ENCODE measurements around the gene TRAPPC12.

The TRAPPC12 gene

DNA sequence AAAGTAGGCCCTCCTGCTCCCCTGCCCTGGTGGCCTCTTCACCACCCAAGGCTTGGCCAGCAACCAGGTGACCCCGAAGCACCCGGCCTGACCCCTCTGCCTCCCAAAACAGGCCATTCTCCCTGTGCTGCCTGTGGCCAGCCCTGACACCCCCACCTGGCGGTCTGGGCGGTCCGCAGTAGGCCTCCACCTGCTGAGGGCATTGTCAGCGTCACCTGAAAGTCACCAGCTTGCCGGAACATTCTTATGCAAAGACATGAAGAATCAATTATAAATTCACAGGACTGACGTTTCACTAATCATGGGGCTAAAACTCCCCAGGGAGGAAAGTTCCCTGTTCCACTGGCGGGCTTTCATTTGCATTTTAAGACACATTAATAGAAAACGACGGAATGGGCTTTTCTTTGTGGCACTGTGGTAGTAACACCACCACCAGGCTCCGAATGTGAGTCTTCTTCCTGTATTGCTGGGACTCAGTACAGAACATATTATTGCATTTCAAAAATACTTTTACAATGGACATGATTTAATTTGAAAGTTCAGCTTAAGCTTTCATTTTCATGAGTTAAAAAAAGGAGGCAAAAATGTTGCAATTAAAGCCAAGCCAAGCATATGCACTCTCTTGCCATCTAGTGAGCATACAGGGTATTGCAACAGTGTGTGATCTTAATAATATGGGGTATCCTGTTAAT is 82.5 kb downstream of the TRAPPC12 start:
- peak; percentile 66 to 77 for DNase-seq (ENCODE audit: low read depth in 2 of 2)
- TF ChIP-seq, protein P1, sequence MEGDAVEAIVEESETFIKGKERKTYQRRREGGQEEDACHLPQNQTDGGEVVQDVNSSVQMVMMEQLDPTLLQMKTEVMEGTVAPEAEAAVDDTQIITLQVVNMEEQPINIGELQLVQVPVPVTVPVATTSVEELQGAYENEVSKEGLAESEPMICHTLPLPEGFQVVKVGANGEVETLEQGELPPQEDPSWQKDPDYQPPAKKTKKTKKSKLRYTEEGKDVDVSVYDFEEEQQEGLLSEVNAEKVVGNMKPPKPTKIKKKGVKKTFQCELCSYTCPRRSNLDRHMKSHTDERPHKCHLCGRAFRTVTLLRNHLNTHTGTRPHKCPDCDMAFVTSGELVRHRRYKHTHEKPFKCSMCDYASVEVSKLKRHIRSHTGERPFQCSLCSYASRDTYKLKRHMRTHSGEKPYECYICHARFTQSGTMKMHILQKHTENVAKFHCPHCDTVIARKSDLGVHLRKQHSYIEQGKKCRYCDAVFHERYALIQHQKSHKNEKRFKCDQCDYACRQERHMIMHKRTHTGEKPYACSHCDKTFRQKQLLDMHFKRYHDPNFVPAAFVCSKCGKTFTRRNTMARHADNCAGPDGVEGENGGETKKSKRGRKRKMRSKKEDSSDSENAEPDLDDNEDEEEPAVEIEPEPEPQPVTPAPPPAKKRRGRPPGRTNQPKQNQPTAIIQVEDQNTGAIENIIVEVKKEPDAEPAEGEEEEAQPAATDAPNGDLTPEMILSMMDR (IDR thresholded peaks at IDR 0.05; ENCODE audit: low read depth, low read length) = peak; percentile 95
- H3K4me3 ChIP-seq (replicated peaks in 1 of 2; ENCODE audit: low read depth in 2 of 2, low read length in 2 of 2) = no peak overlapping the region

DNA sequence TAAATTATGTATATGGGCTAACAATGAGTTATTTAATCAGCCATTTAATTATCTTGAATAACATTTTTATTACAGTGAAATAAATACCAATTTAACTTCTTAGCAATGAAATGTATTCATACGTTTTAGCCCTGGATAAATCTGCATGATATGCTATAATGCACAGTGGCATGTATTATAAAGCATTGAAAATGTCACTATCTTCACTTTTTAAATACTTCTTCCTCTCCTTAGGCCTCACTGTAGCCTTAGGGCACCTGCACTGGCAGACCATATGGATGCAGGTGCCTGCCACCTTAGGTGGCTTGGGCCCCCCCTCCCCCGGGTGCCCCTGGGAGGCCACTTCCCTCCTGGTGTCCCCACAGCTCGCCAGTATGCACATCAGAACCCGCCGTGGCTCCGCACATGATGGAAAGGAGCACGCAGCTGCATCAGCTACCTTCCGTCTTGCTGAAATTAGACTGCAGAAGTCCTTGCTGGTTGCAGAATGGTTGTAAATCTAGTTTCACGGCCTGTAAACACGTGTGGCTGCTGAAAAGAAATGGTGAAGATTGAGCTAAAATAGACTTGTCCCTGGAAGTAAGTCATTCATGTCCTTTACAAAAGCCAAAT is 83.1 kb downstream of the TRAPPC12 start:
- DNase-seq (ENCODE audit: low read depth in 2 of 2) = no peak
- TF ChIP-seq, protein P1 (IDR thresholded peaks at IDR 0.05; ENCODE audit: low read depth, low read length) = no peak
- no peak overlapping the region for H3K4me3 ChIP-seq (replicated peaks in 1 of 2; ENCODE audit: low read depth in 2 of 2, low read length in 2 of 2)

DNA sequence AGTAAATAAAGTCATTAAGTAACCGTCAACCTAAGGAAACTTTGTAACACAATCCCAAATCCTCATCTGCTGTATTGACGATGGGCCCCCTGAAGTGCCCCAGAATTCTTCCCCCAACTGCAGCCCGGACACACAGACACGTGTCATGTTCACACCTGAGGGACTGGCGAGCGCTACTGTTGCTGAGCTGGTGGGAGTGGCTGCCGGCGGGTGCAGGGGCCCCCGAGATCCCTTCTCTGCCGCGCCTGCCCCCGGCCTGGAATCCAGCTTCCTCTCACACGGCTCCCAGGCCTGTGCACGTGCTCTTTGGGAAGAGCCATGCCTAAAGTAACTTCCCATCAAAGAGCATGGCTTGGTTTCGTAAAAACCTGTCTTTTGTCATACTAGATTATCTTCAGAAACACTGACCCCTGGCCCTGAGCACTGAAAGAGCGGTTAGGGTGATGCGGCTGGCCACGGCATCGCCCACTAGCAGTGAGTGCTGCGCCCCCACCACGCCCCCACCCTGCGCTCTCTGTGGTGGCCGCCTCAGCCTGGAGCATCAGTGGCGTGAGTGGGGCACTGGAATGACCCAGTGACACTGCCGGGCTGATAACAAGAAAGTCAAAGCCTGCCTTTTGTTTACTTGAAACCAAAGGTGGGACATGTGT is 83.8 kb downstream of the TRAPPC12 start:
- no peak for DNase-seq (ENCODE audit: low read depth in 2 of 2)
- TF ChIP-seq, protein P1 (IDR thresholded peaks at IDR 0.05; ENCODE audit: low read depth, low read length) = no peak
- H3K4me3 ChIP-seq (replicated peaks in 1 of 2; ENCODE audit: low read depth in 2 of 2, low read length in 2 of 2) = no peak overlapping the region

DNA sequence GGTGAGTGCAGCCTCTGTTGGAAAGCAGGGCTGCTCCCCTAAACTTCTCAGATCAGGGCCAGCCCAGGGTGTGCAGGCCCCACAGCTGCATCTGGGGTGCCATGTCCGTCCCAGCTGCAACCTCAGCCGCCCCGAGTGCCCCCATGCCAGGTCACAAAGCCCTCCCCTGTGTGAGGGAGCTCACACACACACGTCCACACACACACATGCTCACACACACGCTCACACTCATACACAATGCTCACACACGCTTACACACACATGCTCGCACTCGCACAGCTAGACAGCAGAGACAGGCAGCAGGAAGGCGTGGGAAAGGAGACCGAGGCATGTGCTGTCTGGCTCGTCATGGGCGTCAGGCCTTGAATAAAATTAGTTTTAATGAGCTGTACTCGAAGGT is 84.5 kb downstream of the TRAPPC12 start:
- TF ChIP-seq, protein P1 (IDR thresholded peaks at IDR 0.05; ENCODE audit: low read depth, low read length) = no peak
- no peak for DNase-seq (ENCODE audit: low read depth in 2 of 2)
- H3K4me3 ChIP-seq (replicated peaks in 1 of 2; ENCODE audit: low read depth in 2 of 2, low read length in 2 of 2) = no peak overlapping the region

DNA sequence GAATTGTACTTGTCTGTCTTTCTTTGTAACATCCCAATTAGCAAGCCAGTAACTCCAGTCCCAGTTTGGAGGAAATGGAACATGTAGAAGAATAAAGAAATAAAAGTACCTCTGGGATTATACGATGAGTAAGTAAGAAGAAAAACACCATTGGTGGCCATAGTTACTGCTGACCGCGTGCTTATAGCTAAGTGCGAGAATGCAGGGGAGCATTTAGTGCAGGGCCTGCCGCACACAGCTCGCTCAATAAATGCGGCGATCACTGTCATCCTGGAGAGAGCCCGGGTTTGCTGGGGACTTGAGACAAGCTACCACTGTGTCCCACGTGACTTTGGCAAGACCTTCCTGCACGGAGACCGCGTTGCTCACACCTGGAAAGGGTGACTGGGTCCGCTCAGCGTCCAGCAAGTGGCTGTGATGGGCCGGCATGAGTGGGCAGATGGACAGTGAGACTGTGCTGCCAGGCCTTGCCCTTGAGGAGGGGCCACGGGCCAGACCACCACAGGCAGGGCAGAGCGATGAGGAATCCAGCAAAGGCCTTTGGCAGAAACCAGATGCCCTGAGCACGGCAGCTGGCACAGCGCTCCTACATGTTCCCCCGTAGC is 85.0 kb downstream of the TRAPPC12 start:
- TF ChIP-seq, protein P1 (IDR thresholded peaks at IDR 0.05; ENCODE audit: low read depth, low read length) = no peak
- DNase-seq (ENCODE audit: low read depth in 2 of 2) = no peak
- no peak overlapping the region for H3K4me3 ChIP-seq (replicated peaks in 1 of 2; ENCODE audit: low read depth in 2 of 2, low read length in 2 of 2)

DNA sequence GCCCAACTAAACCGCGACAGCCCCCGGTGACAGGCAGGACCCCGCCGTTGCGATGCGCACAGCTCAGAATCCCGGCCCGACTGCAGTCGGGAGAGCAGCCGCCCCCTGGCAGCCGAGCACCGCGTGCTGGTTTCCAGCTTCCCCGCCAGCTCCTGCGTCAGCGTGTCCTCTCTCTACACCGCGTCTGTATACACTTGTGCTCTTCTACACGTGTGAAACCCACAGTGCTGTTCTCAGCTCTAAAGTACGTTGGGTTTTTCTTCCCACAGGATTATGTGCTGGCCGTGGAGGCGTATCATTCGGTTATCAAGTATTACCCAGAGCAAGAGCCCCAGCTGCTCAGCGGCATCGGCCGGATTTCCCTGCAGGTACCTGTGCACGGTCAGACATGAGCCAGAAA is 85.8 kb downstream of the TRAPPC12 start:
- no peak overlapping the region for H3K4me3 ChIP-seq (replicated peaks in 1 of 2; ENCODE audit: low read depth in 2 of 2, low read length in 2 of 2)
- TF ChIP-seq, protein P1 (IDR thresholded peaks at IDR 0.05; ENCODE audit: low read depth, low read length) = no peak
- DNase-seq (ENCODE audit: low read depth in 2 of 2) = no peak
